GM19193 (cell line): ENCODE results near the gene FAM43B.

ENCODE experiments used
- POLR2A ChIP-seq: IDR thresholded peaks from 4 replicates; pipeline ENCODE4 v1.6.1; 2011; ENCODE audit not compliant: insufficient read depth, insufficient read length; ENCODE audit errors: extremely low read depth

Gene FAM43B

GRCh38 chr1:20538227-20538626, 14.1 kb upstream of the FAM43B start:
- no peak for TF ChIP-seq POLR2A

GRCh38 chr1:20538760-20539551, 13.4 kb upstream of the FAM43B start:
- no peak for TF ChIP-seq POLR2A

GRCh38 chr1:20540281-20540680, 12.1 kb upstream of the FAM43B start:
- no peak for TF ChIP-seq POLR2A

GRCh38 chr1:20546637-20547036, 5.7 kb upstream of the FAM43B start:
- no peak for TF ChIP-seq POLR2A

GRCh38 chr1:20551161-20551560, 1.2 kb upstream of the FAM43B start:
- no peak for TF ChIP-seq POLR2A

- TF ChIP-seq POLR2A: no peak
Observed at GRCh38 chr1:20552728-20553445, 514 bp downstream of the FAM43B start.

GRCh38 chr1:20555025-20555757, 2.8 kb downstream of the FAM43B start:
- no peak for TF ChIP-seq POLR2A

GRCh38 chr1:20555758-20556120, 3.4 kb downstream of the FAM43B start:
- no peak for TF ChIP-seq POLR2A

- TF ChIP-seq POLR2A: no peak
Observed at GRCh38 chr1:20558191-20558590, 5.8 kb downstream of the FAM43B start.

- TF ChIP-seq POLR2A: no peak
Observed at GRCh38 chr1:20560966-20561365, 8.6 kb downstream of the FAM43B start.

GRCh38 chr1:20565234-20565633, 12.9 kb downstream of the FAM43B start:
- TF ChIP-seq POLR2A: no peak

- TF ChIP-seq POLR2A: no peak
Observed at GRCh38 chr1:20569523-20570098, 17.2 kb downstream of the FAM43B start.

GRCh38 chr1:20571427-20571826, 19.1 kb downstream of the FAM43B start:
- TF ChIP-seq POLR2A: no peak

- TF ChIP-seq POLR2A: no peak
Observed at GRCh38 chr1:20573987-20574386, 21.6 kb downstream of the FAM43B start.

GRCh38 chr1:20574686-20575540, 22.5 kb downstream of the FAM43B start:
- TF ChIP-seq POLR2A: no peak
